ACC112 (cell line): ENCODE results near the gene AREG.

ENCODE experiments used
- H2AFZ ChIP-seq: fragments of 200-600 bp; sonication (generic); one replicate; pipeline ENCODE4 v1.6.0; 2017; ENCODE audit warnings: antibody characterized with exemption, low read length; ENCODE audit not compliant: unreplicated experiment
- H3K27ac ChIP-seq: fragments of 200-600 bp; sonication (generic); 2 replicates; pipeline ENCODE4 v1.5.1; 2014; ENCODE audit warnings: low read depth, mild to moderate bottlenecking, antibody characterized with exemption, low read length, moderate library complexity
- H3K27me3 ChIP-seq: fragments of 200-600 bp; sonication (generic); 2 replicates; pipeline ENCODE4 v1.6.1; 2014; ENCODE audit warnings: mild to moderate bottlenecking, antibody characterized with exemption, low read length, moderate library complexity, mixed read lengths; ENCODE audit not compliant: insufficient read depth
- H3K36me3 ChIP-seq: fragments of 200-600 bp; sonication (generic); 2 replicates; pipeline ENCODE4 v1.6.1; 2016; ENCODE audit warnings: mild to moderate bottlenecking, antibody characterized with exemption, low read length, moderate library complexity, mixed read lengths; ENCODE audit not compliant: insufficient read depth
- H3K4me1 ChIP-seq: fragments of 200-600 bp; sonication (generic); one replicate; pipeline ENCODE4 v1.6.1; 2016; ENCODE audit warnings: low read length, mixed read lengths; ENCODE audit not compliant: insufficient read depth, unreplicated experiment, control insufficient read depth
- H3K4me3 ChIP-seq: fragments of 200-600 bp; sonication (generic); 2 replicates; pipeline ENCODE4 v1.5.1; 2014; ENCODE audit warnings: mild to moderate bottlenecking, low read depth, low read length
- H3K79me2 ChIP-seq: fragments of 200-600 bp; sonication (generic); one replicate; pipeline ENCODE4 v1.6.0; 2016; ENCODE audit warnings: low read length; ENCODE audit not compliant: control insufficient read depth, unreplicated experiment, insufficient read depth

Gene AREG

GRCh38 chr4:74433043-74433442, 11.9 kb upstream of the AREG start:
- peaks cover 32% of the 10 kb centered on the region for H3K4me1 ChIP-seq
- no peaks in the 10 kb centered on the region for H3K79me2 ChIP-seq
- no peaks in the 10 kb centered on the region for H3K36me3 ChIP-seq
- H3K27me3 ChIP-seq = no peaks in the 10 kb centered on the region
- no peak overlapping the region for H2AFZ ChIP-seq
- peak overlapping the region; percentile 42 for H3K27ac ChIP-seq
- no peak overlapping the region for H3K4me3 ChIP-seq

GRCh38 chr4:74433541-74434172, 11.3 kb upstream of the AREG start:
- H2AFZ ChIP-seq = no peak overlapping the region
- no peaks in the 10 kb centered on the region for H3K36me3 ChIP-seq
- no peak overlapping the region for H3K27ac ChIP-seq

GRCh38 chr4:74435296-74435695, 9.6 kb upstream of the AREG start:
- Histone ChIP-seq H3K27ac (no peak overlapping the region), H3K79me2 (no peaks in the 10 kb centered on the region), H3K36me3 (no peaks in the 10 kb centered on the region), H2AFZ (no peak overlapping the region), H3K27me3 (no peaks in the 10 kb centered on the region), H3K4me1 (peaks cover 15% of the 10 kb centered on the region), H3K4me3 (no peak overlapping the region)

More at GRCh38 chr4:74433541-74434172, 11.3 kb upstream of the AREG start:
- peaks cover 26% of the 10 kb centered on the region for H3K4me1 ChIP-seq
- H3K79me2 ChIP-seq = no peaks in the 10 kb centered on the region
- H3K27me3 ChIP-seq = no peaks in the 10 kb centered on the region
- H3K4me3 ChIP-seq = no peak overlapping the region

- no peak overlapping the region for H3K4me3 ChIP-seq
Measured at GRCh38 chr4:74437866-74438265, 7.1 kb upstream of the AREG start.

DNA sequence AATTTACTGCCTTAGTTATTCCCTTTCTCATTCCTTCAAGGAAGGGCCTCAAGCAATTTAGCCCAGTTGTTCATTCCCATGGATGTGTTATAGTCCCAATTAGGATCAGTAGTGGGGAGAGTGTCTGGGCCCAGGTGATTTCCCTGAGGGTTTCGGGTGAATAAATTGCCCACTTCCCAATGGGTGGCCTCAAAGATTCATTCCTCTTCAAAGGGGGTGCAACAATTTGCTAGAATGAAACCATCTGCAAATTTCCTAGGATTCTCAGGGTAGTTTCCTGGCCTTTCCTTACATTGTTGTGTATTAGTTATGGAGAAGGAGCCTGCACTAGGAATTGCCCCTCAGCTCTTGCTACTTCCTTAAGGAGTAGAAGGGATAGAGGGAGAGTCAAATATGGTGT, 6.3 kb upstream of the AREG start:
- Histone ChIP-seq H3K4me1 (peaks cover 7% of the 10 kb centered on the region), H3K27me3 (no peaks in the 10 kb centered on the region), H3K27ac (no peak overlapping the region), H3K4me3 (no peak overlapping the region), H2AFZ (no peak overlapping the region), H3K79me2 (no peaks in the 10 kb centered on the region), H3K36me3 (no peaks in the 10 kb centered on the region)

More at GRCh38 chr4:74437866-74438265, 7.1 kb upstream of the AREG start:
- Histone ChIP-seq H3K27ac (no peak overlapping the region), H2AFZ (no peak overlapping the region), H3K27me3 (no peaks in the 10 kb centered on the region), H3K79me2 (no peaks in the 10 kb centered on the region), H3K36me3 (no peaks in the 10 kb centered on the region), H3K4me1 (peaks cover 12% of the 10 kb centered on the region)

GRCh38 chr4:74439952-74440351, 5.0 kb upstream of the AREG start:
- H3K36me3 ChIP-seq = no peaks in the 10 kb centered on the region
- H2AFZ ChIP-seq = no peak overlapping the region
- no peak overlapping the region for H3K4me3 ChIP-seq
- H3K4me1 ChIP-seq = peaks cover 7% of the 10 kb centered on the region
- H3K27me3 ChIP-seq = no peaks in the 10 kb centered on the region
- no peak overlapping the region for H3K27ac ChIP-seq
- no peaks in the 10 kb centered on the region for H3K79me2 ChIP-seq

DNA sequence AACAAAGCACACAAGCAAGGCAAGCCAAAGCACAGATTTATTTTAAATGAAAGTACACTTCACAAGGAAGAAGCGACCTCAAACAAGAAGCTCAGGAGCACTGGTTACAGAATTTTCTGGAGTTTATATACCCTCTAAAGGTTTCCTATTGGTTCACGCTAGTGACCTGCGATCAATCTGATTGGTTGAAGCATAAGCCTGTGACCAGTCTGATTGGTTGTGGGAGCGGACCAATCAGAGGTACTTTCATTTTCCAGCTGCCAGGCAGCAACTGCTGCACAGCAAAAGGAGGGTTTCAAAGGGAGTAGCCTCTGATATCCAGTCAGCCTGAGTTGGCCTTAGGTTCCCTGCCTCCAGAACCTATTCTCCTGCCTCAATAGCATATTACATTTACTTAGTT, 4.6 kb upstream of the AREG start:
- peaks cover 7% of the 10 kb centered on the region for H3K4me1 ChIP-seq
- H3K27ac ChIP-seq = no peak overlapping the region
- H3K27me3 ChIP-seq = no peaks in the 10 kb centered on the region
- no peaks in the 10 kb centered on the region for H3K36me3 ChIP-seq
- H2AFZ ChIP-seq = no peak overlapping the region
- no peaks in the 10 kb centered on the region for H3K79me2 ChIP-seq
- H3K4me3 ChIP-seq = no peak overlapping the region

DNA sequence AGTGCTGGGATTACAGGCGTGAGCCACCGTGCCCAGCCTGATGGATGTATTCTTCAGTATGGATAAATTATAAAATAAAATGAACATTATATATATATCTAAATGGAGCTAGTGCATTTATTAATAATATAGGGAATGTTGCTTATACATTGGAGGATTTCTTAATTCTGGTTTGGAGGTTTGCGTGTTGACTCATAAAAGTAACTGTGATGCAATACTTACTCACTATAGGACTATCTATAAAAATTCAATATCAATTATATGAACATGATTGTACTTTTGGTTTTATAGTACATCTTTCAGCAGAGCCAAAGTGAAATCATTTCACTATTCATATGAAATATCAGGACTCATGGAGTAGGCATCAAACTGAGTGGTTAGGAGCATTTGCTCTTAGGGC, 3.2 kb upstream of the AREG start:
- H3K36me3 ChIP-seq = no peaks in the 10 kb centered on the region
- no peak overlapping the region for H3K27ac ChIP-seq
- H3K4me3 ChIP-seq = no peak overlapping the region
- H3K79me2 ChIP-seq = no peaks in the 10 kb centered on the region
- no peak overlapping the region for H2AFZ ChIP-seq
- H3K27me3 ChIP-seq = no peaks in the 10 kb centered on the region
- H3K4me1 ChIP-seq = peaks cover 15% of the 10 kb centered on the region

- Histone ChIP-seq H3K27me3 (no peaks in the 10 kb centered on the region), H3K27ac (no peak overlapping the region), H3K36me3 (no peaks in the 10 kb centered on the region), H2AFZ (no peak overlapping the region), H3K4me3 (peak overlapping the region; percentile 31), H3K79me2 (no peaks in the 10 kb centered on the region), H3K4me1 (peaks cover 58% of the 10 kb centered on the region)
Measured at GRCh38 chr4:74446193-74446868, 1.4 kb downstream of the AREG start.

- Histone ChIP-seq H3K79me2 (no peaks in the 10 kb centered on the region), H2AFZ (no peak overlapping the region), H3K27ac (no peak overlapping the region), H3K27me3 (no peaks in the 10 kb centered on the region), H3K4me3 (peak overlapping the region; percentile 31), H3K36me3 (no peaks in the 10 kb centered on the region), H3K4me1 (peaks cover 61% of the 10 kb centered on the region)
Measured at GRCh38 chr4:74446896-74447295, 2.0 kb downstream of the AREG start.

GRCh38 chr4:74447636-74448233, 2.8 kb downstream of the AREG start:
- no peaks in the 10 kb centered on the region for H3K79me2 ChIP-seq
- no peak overlapping the region for H2AFZ ChIP-seq
- peak overlapping the region; percentile 8; the same call in 1 of the 2 replicates for H3K27ac ChIP-seq
- peak overlapping the region; percentile 31 for H3K4me3 ChIP-seq
- no peaks in the 10 kb centered on the region for H3K36me3 ChIP-seq
- peaks cover 57% of the 10 kb centered on the region for H3K4me1 ChIP-seq
- H3K27me3 ChIP-seq = no peaks in the 10 kb centered on the region
